ENCODE results near the gene KCNK5. TPM values are rescaled to one million over a fixed set of nuclear protein-coding genes. Genes with fewer than 3 reads are reported as not detected.

Gene KCNK5
- total RNA-seq, 1 donor from 2014 or later = not detected

- Mint-ChIP-seq H3K9me3 (ENCODE audit: unreplicated experiment) (no peaks in the 10 kb centered on the region), H3K27me3 (ENCODE audit: unreplicated experiment) (peaks cover 3% of the 10 kb centered on the region), H3K4me3 (ENCODE audit: unreplicated experiment) (no peak overlapping the region), H3K4me1 (ENCODE audit: unreplicated experiment) (no peaks in the 10 kb centered on the region), H3K36me3 (ENCODE audit: unreplicated experiment) (no peaks in the 10 kb centered on the region), H3K27ac (ENCODE audit: unreplicated experiment) (no peak overlapping the region)
- DNase-seq (ENCODE audit: extremely low spot score, unreplicated experiment) = no peak
- TF ChIP-seq CTCF (IDR thresholded peaks at IDR 0.05) = no peak
Measured at GRCh38 chr6:39198528-39198927, 30.7 kb downstream of the KCNK5 start.

- Mint-ChIP-seq H3K27me3 (ENCODE audit: unreplicated experiment) (peaks cover 3% of the 10 kb centered on the region), H3K36me3 (ENCODE audit: unreplicated experiment) (no peaks in the 10 kb centered on the region), H3K27ac (ENCODE audit: unreplicated experiment) (no peak overlapping the region), H3K9me3 (ENCODE audit: unreplicated experiment) (no peaks in the 10 kb centered on the region), H3K4me1 (ENCODE audit: unreplicated experiment) (no peaks in the 10 kb centered on the region), H3K4me3 (ENCODE audit: unreplicated experiment) (no peak overlapping the region)
- DNase-seq (ENCODE audit: extremely low spot score, unreplicated experiment) = no peak
- no peak for TF ChIP-seq CTCF (IDR thresholded peaks at IDR 0.05)
Measured at GRCh38 chr6:39197922-39198500, 31.3 kb downstream of the KCNK5 start.

GRCh38 chr6:39197521-39197920 lies 31.8 kb downstream of the KCNK5 start:
- Mint-ChIP-seq H3K27me3 (ENCODE audit: unreplicated experiment) (peaks cover 3% of the 10 kb centered on the region), H3K4me1 (ENCODE audit: unreplicated experiment) (no peaks in the 10 kb centered on the region), H3K4me3 (ENCODE audit: unreplicated experiment) (no peak overlapping the region), H3K36me3 (ENCODE audit: unreplicated experiment) (no peaks in the 10 kb centered on the region), H3K9me3 (ENCODE audit: unreplicated experiment) (no peaks in the 10 kb centered on the region), H3K27ac (ENCODE audit: unreplicated experiment) (no peak overlapping the region)
- no peak for DNase-seq (ENCODE audit: extremely low spot score, unreplicated experiment)
- TF ChIP-seq CTCF (IDR thresholded peaks at IDR 0.05) = no peak

GRCh38 chr6:39196673-39197091 lies 32.6 kb downstream of the KCNK5 start:
- no peak for TF ChIP-seq CTCF (IDR thresholded peaks at IDR 0.05)
- Mint-ChIP-seq H3K36me3 (ENCODE audit: unreplicated experiment) (no peaks in the 10 kb centered on the region), H3K9me3 (ENCODE audit: unreplicated experiment) (no peaks in the 10 kb centered on the region), H3K4me1 (ENCODE audit: unreplicated experiment) (no peaks in the 10 kb centered on the region), H3K27ac (ENCODE audit: unreplicated experiment) (no peak overlapping the region), H3K27me3 (ENCODE audit: unreplicated experiment) (peaks cover 3% of the 10 kb centered on the region), H3K4me3 (ENCODE audit: unreplicated experiment) (no peak overlapping the region)
- no peak for DNase-seq (ENCODE audit: extremely low spot score, unreplicated experiment)

DNA sequence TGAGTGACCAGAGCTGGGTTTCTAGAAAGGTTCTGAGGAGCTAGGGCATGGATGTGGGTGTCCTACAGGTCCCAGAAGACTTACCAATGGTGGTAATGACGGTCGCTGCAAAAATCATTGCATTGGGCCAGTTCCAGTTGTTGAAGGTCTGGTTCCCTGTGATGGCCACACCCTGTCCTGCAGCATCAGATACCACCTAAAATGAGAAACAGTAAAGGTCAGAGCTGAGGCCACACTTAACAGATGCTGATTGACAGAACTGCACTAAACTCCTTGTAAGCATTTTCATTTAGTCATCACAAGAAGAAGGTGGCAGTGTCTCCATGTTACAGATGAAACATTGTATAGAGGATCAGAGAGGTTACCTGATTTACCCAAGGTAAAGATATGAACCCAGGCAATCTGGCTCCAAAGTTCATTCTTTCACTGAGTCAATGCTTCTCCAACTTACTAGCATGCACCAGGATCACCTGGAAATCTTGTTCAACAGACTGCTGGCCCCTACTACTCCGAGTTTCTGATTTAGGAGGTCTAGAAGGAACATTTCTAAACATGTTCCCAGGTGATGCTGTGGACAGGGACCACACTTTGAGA lies 33.4 kb downstream of the KCNK5 start:
- no peak overlapping the region for H3K27ac Mint-ChIP-seq (ENCODE audit: unreplicated experiment)
- H3K36me3 Mint-ChIP-seq (ENCODE audit: unreplicated experiment) = no peaks in the 10 kb centered on the region
- no peaks in the 10 kb centered on the region for H3K9me3 Mint-ChIP-seq (ENCODE audit: unreplicated experiment)
- no peak for TF ChIP-seq CTCF (IDR thresholded peaks at IDR 0.05)
- H3K4me3 Mint-ChIP-seq (ENCODE audit: unreplicated experiment) = no peak overlapping the region
- peaks cover 3% of the 10 kb centered on the region for H3K27me3 Mint-ChIP-seq (ENCODE audit: unreplicated experiment)
- no peak for DNase-seq (ENCODE audit: extremely low spot score, unreplicated experiment)
- H3K4me1 Mint-ChIP-seq (ENCODE audit: unreplicated experiment) = no peaks in the 10 kb centered on the region

Data from osteocyte (in vitro differentiated cells).